D721Med (cell line): ENCODE measurements around the gene NUTF2.

ENCODE experiments used
- DNase-seq: peaks from one replicate; pipeline ENCODE4 v3.0.0; 2011; ENCODE audit warnings: low spot score; ENCODE audit not compliant: insufficient read length
- FAIRE-seq: peaks from 2 replicates; lab custom pipeline; 2011; peaks lifted over from hg19 to GRCh38; lab: Jason Lieb, UNC
- CTCF ChIP-seq: IDR thresholded peaks from 2 replicates; pipeline ENCODE4 v1.5.1; 2012; ENCODE audit warnings: mild to moderate bottlenecking, control low read depth; ENCODE audit not compliant: insufficient read depth; ENCODE audit errors: missing control alignments

The NUTF2 gene

GRCh38 chr16:67846320-67847063, at the start of gene NUTF2:
TSS of gene NUTF2 (plus strand) at chr16:67846933. CDS start at chr16:67865131, 18,198 bp downstream.
- DNase-seq (peak; percentile 79), FAIRE-seq (no peak)
- TF ChIP-seq CTCF, result no peak

DNA sequence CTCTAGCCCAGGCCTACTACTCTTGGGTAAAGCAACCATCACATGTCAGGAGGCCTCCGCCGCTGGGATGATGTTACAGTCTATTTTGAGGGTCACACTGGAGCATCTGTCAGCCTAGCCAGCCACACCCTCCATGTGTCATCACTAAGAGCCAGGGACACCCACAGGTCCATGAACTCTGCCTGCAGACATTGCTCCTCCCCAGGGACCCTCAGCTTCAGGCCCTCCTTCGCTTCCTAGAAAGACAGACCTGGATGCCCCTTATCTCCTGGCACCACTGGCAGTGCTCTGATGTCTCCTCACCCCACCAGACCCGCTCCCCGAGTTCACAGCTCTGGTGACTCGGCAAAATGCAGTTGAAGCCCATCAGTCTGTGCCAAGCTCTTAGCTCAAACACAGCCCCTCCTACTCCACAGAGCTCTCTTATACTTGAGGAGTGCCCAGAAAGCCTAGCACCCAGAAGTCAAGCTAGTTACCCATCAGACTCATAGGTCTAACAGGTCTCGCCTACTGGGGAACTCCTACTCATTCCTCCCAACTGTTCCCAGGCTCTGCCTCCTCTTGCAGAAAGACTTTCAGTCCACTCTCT, 46.3 kb upstream of the NUTF2 start:
- FAIRE-seq, result no peak
- DNase-seq, result no peak
- TF ChIP-seq CTCF, result no peak

DNA sequence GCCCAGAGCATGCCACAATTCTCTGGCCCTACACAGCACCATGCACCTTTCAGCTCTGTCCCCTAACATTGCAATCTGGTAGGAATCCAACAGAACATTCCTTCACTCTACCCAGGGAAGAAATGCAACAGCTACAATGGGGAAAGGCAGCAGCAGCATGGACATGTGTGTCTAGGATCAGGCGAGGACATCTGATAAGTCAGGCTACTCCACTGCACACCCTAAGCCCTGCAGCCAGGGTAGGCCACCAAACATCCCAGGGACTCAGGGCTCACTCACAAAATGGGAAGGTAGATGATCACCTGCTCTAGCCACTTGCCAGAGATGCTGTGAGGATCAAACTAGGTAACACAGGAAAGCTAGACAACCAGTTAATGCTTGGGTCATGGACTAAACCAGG, 45.5 kb upstream of the NUTF2 start:
- DNase-seq, result no peak
- TF ChIP-seq CTCF, result no peak
- no peak for FAIRE-seq

- no peak for TF ChIP-seq CTCF
- FAIRE-seq, result no peak
Measured at GRCh38 chr16:67801883-67802282, 44.9 kb upstream of the NUTF2 start.

DNA sequence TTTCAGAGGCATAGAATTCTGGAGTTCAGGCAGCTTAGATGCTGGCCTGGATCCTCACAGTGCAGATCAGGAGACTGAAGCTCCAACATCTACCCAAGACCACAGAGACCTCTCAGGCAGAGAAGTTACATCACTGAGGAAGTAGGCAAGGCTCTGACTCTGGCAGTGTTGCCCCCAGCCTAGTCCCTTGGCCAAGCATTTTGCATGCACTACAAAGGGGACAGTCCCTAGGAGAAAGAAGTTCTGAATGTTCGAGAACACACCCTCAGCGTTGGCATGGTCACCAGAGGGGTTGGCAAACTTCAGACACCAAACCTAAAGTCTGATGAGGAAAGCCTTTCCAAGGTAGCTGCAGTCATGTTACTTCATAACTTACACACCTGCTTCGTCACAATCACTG, 42.8 kb upstream of the NUTF2 start:
- DNase-seq, result no peak
- no peak for FAIRE-seq
- no peak for TF ChIP-seq CTCF

More at GRCh38 chr16:67801883-67802282, 44.9 kb upstream of the NUTF2 start:
- no peak for DNase-seq

DNA sequence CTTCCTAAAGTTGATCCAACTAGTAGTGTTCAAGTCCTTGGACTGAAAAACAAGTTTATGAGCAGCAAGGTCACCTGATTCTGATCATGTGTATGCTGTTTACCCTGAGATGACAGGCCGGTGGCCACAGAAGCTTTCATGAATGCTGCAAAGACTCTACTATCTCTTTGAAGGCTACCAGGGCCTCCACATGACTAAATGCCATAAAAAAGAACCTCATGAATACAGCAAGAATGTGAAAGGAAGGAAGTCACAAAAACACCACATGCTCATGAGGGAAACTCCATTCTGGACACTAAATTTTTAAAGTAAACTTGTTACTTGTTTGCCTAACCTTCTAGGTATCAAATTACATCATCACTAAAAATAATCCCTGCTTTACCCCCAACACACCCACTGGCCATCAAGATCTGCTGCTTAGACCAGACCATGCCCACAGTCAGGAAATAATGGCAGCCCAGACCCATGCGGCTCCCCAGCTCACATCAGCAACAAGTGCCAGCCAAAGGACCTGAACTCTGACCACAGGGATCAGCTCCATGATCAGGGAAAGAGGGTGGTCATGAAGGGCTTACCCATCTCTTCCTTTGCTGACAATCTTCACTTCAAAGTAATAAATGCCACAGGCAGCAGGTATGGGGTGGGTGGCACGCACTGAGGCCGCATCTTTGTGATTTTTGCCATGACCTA, 41.7 kb upstream of the NUTF2 start:
- no peak for TF ChIP-seq CTCF
- FAIRE-seq (no peak), DNase-seq (no peak)
